Adrenal gland (tissue), 5 donors: ENCODE results near the gene EVPL.

ENCODE experiments used
- CTCF ChIP-seq, 6 experiments: fragments of 450-650 bp in 4 of 6; fragments of 200-600 bp in 2 of 6; sonication (generic) in 1 of 6; IDR thresholded peaks; 1 replicate in 5 of 6; 2 replicates in 1 of 6; pipeline versions ENCODE4 v1.5.1 to v1.8.0; 2016 to 2021; ENCODE audit warnings: antibody characterized with exemption in 6 of 6, mild to moderate bottlenecking in 2 of 6, moderate library complexity in 1 of 6
- POLR2A ChIP-seq, 2 donors: fragments of 450-650 bp; IDR thresholded peaks; one replicate each; pipeline ENCODE4 v1.6.1; 2017; ENCODE audit warnings: antibody characterized with exemption in 2 of 2, mild to moderate bottlenecking in 2 of 2, moderate library complexity in 1 of 2
- donor health status: DM: no; HTN: no; CAD: no.

DNA sequence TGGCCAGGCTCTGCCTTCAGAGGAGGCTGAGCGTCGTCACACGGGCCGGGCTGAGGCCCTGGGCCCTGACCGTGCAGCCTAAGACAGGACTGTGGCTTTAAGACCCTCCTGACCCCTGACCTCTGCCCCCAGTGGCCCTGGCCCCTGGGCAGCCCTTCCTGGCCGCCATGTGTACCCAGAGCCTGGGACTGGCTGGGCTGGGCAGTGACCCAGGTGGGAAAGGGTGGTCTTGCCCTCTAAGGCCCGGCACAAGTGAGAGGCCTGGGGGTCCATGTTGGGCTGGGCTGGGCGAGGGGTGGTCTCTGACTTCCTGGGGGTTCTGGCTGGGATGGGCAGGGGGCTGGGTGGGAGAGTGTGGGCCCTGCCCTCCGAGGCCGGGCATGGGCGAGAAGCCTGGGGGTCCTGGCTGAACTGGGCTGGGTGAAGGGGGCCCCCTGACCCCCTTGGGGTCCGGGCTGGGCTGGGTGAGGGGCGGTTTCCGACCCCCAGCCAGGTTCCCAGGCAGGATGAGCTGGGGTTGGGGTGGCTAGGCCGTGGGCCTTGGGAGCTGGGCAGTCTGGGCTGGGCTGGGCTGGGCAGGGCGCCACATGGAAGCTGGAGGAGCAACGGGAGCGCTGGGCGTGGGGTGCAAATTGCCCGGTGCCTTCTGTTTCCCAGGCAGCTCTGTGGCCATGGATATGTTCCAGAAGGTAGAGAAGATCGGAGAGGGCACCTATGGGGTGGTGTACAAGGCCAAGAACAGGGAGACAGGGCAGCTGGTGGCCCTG, 26.2 kb downstream of the EVPL start, which contains the start of gene CDK3:
- no peak for TF ChIP-seq POLR2A (IDR thresholded peaks at IDR 0.05)
- TF ChIP-seq CTCF (IDR thresholded peaks at IDR 0.05), result peak in 1 of 6 experiments; percentile 24
